ENCODE measurements around the gene PRR29.
A peak's percentile ranks its signal among the peaks of the same experiment; 100 is the strongest.
"Not testable (repeated sequence)": the region's sequence is repeated elsewhere in the genome, so short reads cannot be mapped to it uniquely, and the experiment has no call there.

Gene PRR29

GRCh38 chr17:63998721-63999679 lies 849 bp downstream of the PRR29 start:
- DNase-seq, result no peak

- no peak for DNase-seq
Measured at GRCh38 chr17:63999680-64000531, 1.8 kb downstream of the PRR29 start.

GRCh38 chr17:64001091-64001579 lies 3.0 kb downstream of the PRR29 start:
- no peak for DNase-seq

- DNase-seq, result no peak
Measured at GRCh38 chr17:64001763-64002529, 3.8 kb downstream of the PRR29 start.

GRCh38 chr17:64002658-64003525 lies 4.7 kb downstream of the PRR29 start:
- no peak for DNase-seq

- no peak for DNase-seq
Measured at GRCh38 chr17:64003526-64004121, 5.5 kb downstream of the PRR29 start.

GRCh38 chr17:64004218-64004770 lies 6.1 kb downstream of the PRR29 start:
- DNase-seq, result no peak

GRCh38 chr17:64004903-64005733 lies 7.0 kb downstream of the PRR29 start:
- no peak for DNase-seq

- peak; percentile 87 for DNase-seq
Measured at GRCh38 chr17:64005734-64006167, 7.6 kb downstream of the PRR29 start.

GRCh38 chr17:64006361-64007088 lies 8.4 kb downstream of the PRR29 start:
- no peak for DNase-seq

- not testable (repeated sequence) for DNase-seq
Measured at GRCh38 chr17:64007089-64007837, 9.1 kb downstream of the PRR29 start.

- DNase-seq, result no peak
Measured at GRCh38 chr17:64007838-64008282, 9.7 kb downstream of the PRR29 start.

- no peak for DNase-seq
Measured at GRCh38 chr17:64008346-64008745, 10.2 kb downstream of the PRR29 start.

GRCh38 chr17:64008830-64009229 lies 10.7 kb downstream of the PRR29 start:
- no peak for DNase-seq

GRCh38 chr17:64009571-64010402 lies 11.6 kb downstream of the PRR29 start:
- no peak for DNase-seq

GRCh38 chr17:64015447-64015846 lies 17.3 kb downstream of the PRR29 start:
- DNase-seq, result no peak

GRCh38 chr17:64016231-64016784 lies 18.2 kb downstream of the PRR29 start:
- no peak for DNase-seq

Measured in NCI-H774 (cell line).